GM19099 (cell line): ENCODE results near the gene NENF.

ENCODE experiments used
- POLR2A ChIP-seq: IDR thresholded peaks from 3 replicates; pipeline ENCODE4 v1.6.1; 2011; ENCODE audit warnings: low read depth; ENCODE audit not compliant: insufficient read length; ENCODE audit errors: extremely low read depth

NENF gene

GRCh38 chr1:212466898-212467650 lies 34.4 kb downstream of the NENF start:
- no peak for TF ChIP-seq POLR2A

DNA sequence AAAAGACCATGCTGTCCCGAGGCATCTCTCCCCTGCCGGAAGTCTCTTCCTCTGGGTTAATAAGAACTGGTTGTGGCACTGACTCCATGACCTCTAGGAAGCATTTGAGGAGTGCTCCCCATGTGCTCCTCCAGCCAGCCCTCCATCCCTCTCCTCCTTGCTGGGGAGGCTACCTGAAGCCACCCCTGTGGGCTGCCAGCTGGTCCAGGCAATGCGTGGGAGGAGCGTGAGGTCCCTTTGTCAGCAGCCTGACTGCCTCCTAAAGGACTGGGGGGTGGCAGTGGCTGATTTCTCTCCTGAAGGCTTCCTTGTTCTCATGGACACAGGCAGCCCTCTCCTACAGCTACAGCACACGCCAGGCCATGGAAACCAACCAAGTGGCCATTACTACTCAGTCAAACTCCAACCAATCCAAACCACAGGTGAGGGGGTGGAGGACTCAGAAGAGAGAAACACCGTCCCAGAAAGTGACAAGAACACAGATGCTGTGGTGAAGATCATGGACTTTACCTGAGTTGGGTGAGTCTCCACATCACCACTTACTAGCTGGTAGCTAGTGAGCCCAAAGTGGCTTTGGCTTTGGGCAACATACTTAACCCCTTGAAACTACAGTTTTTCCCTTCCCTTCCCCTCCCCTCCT lies 35.2 kb downstream of the NENF start:
- no peak for TF ChIP-seq POLR2A

- no peak for TF ChIP-seq POLR2A
Observed at GRCh38 chr1:212470059-212470458, 37.3 kb downstream of the NENF start.

DNA sequence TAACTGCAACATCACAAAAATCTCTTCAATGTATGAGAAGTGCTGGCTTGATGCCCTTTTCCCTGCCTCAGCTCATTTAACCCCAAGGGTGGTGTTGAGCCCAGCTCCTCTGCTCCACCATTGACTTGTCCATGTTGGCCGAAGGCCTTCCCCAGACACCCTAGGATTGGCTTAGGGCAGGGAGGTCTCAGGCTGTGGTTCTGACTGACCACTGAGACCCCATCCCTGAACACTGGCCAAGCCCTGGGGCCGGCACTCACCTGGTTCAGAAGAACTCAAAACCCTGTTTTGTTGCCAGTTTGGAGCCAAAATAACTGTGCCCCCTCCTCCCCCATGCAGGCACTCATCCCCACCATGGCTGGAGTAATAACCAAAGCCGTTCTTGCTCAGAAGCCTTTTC lies 38.6 kb downstream of the NENF start:
- no peak for TF ChIP-seq POLR2A

DNA sequence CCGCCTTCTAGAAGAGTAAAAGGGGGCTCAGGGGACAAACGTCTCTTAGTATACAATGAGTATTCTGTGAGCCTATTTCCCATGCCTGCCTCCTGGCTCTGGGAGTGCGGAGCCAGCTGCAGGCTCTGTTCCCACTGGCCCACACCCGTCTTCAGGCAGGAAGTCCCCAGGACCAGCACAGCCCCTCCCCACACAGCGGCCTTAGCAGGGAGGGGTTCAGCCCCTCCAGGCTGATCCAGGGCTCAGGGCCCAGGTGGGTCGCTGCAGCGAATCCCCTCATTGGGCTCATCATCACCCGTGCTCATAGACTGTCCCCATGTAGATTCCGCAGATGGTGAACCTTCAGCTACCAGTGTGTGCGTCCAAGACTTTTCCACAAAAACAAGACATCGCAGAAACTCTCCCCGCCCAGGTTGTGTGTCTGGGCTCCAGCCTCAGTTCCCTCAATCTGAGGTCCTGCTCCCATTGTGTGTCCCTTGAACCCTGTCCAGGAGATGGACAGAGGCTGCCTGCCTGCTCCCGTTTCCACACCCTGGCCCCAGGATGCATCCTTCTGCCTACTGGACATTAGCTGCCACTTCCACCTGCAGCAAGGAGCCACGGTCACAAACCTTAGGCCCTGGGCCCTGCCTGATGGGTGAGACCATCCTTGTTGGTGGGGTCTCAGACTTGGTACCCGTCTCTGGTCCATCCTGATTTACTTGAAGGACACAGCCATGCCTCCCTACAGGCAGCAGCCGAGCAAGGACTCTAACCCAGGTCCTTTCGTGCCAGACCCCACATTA lies 39.4 kb downstream of the NENF start:
- no peak for TF ChIP-seq POLR2A

DNA sequence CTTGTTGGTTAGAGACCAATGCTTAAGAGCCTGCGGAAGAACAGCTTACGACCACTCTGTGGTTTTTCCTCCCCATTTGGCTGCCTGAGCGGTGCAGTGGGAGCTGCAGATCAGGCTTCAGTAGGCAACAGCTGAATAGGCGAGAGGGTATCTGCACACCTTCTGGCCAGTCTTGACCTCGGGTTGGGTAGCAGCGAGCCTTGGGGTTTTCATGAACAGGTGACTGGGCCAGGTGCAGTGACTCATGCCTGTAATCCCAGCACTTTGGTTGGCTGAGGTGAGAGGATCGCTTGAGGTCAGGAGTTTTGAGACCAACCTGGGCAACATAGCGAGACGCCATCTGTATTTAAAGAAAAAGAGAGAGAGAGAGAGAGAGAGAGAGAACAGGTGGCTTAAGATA lies 41.0 kb downstream of the NENF start:
- no peak for TF ChIP-seq POLR2A

- TF ChIP-seq POLR2A: no peak
Observed at GRCh38 chr1:212475151-212475550, 42.4 kb downstream of the NENF start.

GRCh38 chr1:212477014-212477679 lies 44.4 kb downstream of the NENF start:
- TF ChIP-seq POLR2A: no peak

DNA sequence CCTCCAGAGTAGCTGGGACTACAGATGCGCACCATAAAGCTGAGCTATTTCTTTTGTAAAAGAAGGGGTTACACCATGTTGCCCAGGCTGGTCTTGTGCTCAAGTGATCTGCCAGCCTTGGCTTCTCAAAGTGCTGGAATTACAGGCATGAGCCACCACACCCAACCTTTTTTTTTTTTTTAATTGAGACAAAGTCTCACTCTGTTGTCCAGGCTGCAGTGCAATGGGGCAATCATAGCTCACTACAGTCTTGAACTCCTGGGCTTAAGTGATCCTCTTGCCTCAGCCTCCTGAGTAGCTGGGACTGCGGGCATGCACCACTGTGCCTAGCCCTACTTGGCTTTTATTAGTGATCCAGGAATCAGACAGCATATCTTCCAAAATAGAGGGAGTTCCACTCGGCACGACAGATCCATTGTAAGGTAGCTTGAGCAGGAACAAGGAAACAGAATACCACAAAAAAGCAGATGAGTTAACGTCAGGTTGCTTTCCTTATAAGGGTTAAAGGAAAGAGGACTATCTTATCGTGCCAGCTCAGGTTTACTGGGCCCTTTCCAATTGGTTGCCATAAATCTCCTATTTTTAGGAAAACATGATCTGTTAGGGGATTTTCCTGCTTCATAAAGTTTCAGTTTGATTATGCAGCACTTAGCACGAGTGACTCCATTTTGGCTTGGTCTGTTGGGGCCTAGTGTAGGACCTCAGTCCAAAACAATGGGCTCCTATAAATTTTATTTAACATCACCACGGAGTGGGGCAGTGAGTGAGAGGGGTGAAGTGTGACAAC lies 45.2 kb downstream of the NENF start:
- no peak for TF ChIP-seq POLR2A

- TF ChIP-seq POLR2A: no peak
Observed at GRCh38 chr1:212478467-212479025, 45.8 kb downstream of the NENF start.

DNA sequence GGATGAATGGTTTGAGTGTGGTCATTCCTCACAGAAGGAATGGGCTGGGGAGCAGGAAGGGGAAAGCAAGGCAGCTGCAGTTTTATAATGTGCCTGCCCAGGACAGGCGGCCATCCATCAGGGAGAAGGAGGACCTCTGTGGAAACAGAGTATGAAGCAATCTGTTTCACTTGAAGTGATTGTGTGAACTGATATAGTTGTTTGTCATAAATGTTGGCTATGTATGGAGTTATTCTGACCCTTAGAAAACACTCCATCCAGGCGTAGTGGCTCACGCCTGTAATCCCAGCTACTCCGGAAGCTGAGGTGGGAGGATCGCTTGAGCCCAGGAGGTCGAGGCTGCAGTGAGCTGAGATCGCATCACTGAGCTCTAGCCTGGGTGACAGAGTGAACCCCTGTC lies 46.5 kb downstream of the NENF start:
- TF ChIP-seq POLR2A: no peak

DNA sequence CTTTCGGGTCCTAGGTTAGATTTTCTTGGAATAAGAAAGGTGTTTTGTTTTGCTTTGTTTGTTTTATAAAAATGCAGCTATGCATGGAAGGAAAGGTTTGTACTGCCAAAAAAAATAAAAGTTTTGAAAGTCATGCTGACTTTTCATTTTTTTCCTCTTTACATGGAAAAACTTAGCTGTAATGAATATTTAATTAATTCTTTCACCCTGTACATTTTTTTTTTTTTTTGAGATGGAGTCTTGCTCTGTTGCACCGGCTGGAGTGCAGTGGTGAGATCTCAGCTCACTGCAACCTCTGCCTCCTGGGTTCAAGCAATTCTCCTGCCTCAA lies 48.7 kb downstream of the NENF start:
- no peak for TF ChIP-seq POLR2A

GRCh38 chr1:212482006-212482636 lies 49.4 kb downstream of the NENF start:
- no peak for TF ChIP-seq POLR2A
